Chondrocyte (in vitro differentiated cells): ENCODE data around the gene SSBP4. TPM values are rescaled to one million over a fixed set of nuclear protein-coding genes. Genes with fewer than 3 reads are reported as not detected.

Source experiments
- DNase-seq: peaks from one replicate; pipeline ENCODE4 v3.0.0; 2021; ENCODE audit warnings: mixed read lengths, low spot score
- H3K27ac Mint-ChIP-seq: one replicate; pipeline ENCODE4 v1.8.0; 2021; ENCODE audit warnings: mild to moderate bottlenecking, moderate library complexity, mixed read lengths; ENCODE audit not compliant: unreplicated experiment
- H3K27me3 Mint-ChIP-seq: 2 replicates; pipeline ENCODE4 v1.8.0; 2021; ENCODE audit warnings: low read depth, mixed read lengths
- H3K36me3 Mint-ChIP-seq: 2 replicates; pipeline ENCODE4 v1.8.0; 2021; ENCODE audit warnings: low read depth, mixed read lengths
- H3K4me1 Mint-ChIP-seq: 2 replicates; pipeline ENCODE4 v1.8.0; 2021; ENCODE audit warnings: low read depth, mild to moderate bottlenecking, mixed read lengths
- H3K4me3 Mint-ChIP-seq: one replicate; pipeline ENCODE4 v1.8.0; 2021; ENCODE audit warnings: mild to moderate bottlenecking, moderate library complexity, mixed read lengths; ENCODE audit not compliant: unreplicated experiment
- H3K9me3 Mint-ChIP-seq: 2 replicates; pipeline ENCODE4 v1.8.0; 2021; ENCODE audit warnings: low read depth, mixed read lengths
- total RNA-seq: library from RNA; stranded (reverse); gene quantifications from 3 replicates; pipeline ENCODE4 v1.2.1, GENCODE V29; 2021
- TF ChIP-seq, protein P1 (sequence below): fragments of 200-600 bp; sonication (generic); IDR thresholded peaks from 2 replicates; pipeline ENCODE4 v1.5.0; 2021; ENCODE audit warnings: antibody characterized with exemption, mild to moderate bottlenecking, moderate library complexity

Gene SSBP4
- total RNA-seq, 1 donor from 2014 or later: 56.3 TPM

DNA sequence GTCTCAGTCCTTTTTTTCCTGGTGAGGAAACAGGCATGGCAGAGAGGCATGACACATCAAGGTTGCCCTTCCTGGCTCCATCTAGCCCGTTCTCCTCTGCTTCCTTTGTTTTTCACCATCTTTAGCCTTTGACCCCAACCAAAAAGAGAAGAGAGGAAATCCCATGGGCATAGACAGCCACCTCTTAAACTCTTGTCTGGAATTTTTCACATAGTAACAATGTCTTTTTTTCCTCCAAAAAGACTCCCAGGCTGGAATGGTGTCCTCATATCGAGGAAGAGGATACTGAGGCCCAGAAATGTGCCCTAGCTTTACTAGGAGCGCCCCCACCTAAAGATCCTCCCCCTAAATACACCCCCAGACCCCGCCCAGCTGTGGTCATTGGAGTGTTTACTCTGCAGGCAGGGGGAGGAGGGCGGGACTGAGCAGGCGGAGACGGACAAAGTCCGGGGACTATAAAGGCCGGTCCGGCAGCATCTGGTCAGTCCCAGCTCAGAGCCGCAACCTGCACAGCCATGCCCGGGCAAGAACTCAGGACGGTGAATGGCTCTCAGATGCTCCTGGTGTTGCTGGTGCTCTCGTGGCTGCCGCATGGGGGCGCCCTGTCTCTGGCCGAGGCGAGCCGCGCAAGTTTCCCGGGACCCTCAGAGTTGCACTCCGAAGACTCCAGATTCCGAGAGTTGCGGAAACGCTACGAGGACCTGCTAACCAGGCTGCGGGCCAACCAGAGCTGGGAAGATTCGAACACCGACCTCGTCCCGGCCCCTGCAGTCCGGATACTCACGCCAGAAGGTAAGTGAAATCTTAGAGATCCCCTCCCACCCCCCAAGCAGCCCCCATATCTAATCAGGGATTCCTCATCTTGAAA, 33.3 kb upstream of the SSBP4 start, which contains the start of gene GDF15:
Gene GDF15, plus strand, starts transcription at position 484 of the 868 bp plus-strand sequence. Its CDS starts 32 bp downstream, at position 516.
- TF ChIP-seq, protein P1, sequence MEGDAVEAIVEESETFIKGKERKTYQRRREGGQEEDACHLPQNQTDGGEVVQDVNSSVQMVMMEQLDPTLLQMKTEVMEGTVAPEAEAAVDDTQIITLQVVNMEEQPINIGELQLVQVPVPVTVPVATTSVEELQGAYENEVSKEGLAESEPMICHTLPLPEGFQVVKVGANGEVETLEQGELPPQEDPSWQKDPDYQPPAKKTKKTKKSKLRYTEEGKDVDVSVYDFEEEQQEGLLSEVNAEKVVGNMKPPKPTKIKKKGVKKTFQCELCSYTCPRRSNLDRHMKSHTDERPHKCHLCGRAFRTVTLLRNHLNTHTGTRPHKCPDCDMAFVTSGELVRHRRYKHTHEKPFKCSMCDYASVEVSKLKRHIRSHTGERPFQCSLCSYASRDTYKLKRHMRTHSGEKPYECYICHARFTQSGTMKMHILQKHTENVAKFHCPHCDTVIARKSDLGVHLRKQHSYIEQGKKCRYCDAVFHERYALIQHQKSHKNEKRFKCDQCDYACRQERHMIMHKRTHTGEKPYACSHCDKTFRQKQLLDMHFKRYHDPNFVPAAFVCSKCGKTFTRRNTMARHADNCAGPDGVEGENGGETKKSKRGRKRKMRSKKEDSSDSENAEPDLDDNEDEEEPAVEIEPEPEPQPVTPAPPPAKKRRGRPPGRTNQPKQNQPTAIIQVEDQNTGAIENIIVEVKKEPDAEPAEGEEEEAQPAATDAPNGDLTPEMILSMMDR: peak; percentile 82
- Mint-ChIP-seq H3K27me3 (no peaks in the 10 kb centered on the region), H3K36me3 (peaks cover 9% of the 10 kb centered on the region), H3K4me1 (peaks cover 45% of the 10 kb centered on the region), H3K27ac (peak within 1 kb of the TSS; percentile 95), H3K9me3 (no peaks in the 10 kb centered on the region), H3K4me3 (peak within 1 kb of the TSS; percentile 89)
- DNase-seq: no peak

DNA sequence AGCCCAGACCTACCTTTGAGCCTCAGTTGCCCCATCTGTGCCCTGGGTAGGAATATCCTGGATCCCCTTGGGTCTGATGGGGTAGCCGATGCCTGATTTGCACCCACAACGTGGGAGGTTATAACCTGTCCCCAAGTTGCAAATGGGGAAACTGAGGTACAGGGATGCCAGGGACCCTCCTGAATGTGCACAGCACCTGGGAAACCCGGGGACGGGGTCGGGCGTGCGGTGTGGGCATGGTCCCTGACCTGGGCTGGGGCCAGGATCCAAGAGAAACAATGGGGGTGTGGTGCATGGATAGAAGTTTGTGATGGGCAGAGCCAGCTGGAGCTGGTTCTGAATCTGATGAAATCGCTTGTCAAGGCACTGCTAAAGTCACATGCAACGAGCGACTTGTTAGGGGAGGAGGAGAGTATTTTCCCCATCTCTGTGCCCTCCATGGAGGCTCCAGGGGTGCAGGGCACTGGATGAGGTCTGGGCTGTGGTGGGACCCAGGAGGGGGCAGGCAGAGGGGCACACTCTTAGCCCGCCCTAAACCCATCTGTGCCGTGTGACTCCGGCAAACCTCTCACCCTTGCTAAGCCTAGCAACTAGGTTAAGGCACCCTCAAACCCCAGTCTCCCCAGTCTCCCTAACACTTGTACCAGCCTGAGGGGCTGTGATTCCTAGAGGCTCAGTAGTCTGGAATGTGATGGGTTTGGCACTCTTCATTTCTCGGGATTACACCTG, 32.5 kb upstream of the SSBP4 start:
- DNase-seq: no peak
- Mint-ChIP-seq H3K9me3 (no peaks in the 10 kb centered on the region), H3K36me3 (peaks cover 9% of the 10 kb centered on the region), H3K27ac (peak overlapping the region; percentile 95), H3K4me1 (peaks cover 44% of the 10 kb centered on the region), H3K27me3 (no peaks in the 10 kb centered on the region), H3K4me3 (peak overlapping the region; percentile 89)
- TF ChIP-seq, protein P1: no peak

DNA sequence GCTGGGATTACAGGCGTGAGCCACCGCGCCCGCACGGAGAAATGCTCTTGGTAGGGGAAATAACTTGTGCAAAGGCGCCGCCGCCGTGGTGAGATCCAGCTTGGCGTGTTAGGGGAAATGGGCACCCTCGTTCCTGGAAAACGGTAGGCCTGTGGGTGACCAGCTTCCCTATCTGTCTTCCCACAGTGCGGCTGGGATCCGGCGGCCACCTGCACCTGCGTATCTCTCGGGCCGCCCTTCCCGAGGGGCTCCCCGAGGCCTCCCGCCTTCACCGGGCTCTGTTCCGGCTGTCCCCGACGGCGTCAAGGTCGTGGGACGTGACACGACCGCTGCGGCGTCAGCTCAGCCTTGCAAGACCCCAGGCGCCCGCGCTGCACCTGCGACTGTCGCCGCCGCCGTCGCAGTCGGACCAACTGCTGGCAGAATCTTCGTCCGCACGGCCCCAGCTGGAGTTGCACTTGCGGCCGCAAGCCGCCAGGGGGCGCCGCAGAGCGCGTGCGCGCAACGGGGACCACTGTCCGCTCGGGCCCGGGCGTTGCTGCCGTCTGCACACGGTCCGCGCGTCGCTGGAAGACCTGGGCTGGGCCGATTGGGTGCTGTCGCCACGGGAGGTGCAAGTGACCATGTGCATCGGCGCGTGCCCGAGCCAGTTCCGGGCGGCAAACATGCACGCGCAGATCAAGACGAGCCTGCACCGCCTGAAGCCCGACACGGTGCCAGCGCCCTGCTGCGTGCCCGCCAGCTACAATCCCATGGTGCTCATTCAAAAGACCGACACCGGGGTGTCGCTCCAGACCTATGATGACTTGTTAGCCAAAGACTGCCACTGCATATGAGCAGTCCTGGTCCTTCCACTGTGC, 30.9 kb upstream of the SSBP4 start:
- H3K4me1 Mint-ChIP-seq: peaks cover 39% of the 10 kb centered on the region
- no peaks in the 10 kb centered on the region for H3K27me3 Mint-ChIP-seq
- TF ChIP-seq, protein P1: peak; percentile 99
- peak overlapping the region; percentile 89 for H3K4me3 Mint-ChIP-seq
- H3K27ac Mint-ChIP-seq: peak overlapping the region; percentile 61
- no peak for DNase-seq
- peaks cover 9% of the 10 kb centered on the region for H3K36me3 Mint-ChIP-seq
- no peaks in the 10 kb centered on the region for H3K9me3 Mint-ChIP-seq

DNA sequence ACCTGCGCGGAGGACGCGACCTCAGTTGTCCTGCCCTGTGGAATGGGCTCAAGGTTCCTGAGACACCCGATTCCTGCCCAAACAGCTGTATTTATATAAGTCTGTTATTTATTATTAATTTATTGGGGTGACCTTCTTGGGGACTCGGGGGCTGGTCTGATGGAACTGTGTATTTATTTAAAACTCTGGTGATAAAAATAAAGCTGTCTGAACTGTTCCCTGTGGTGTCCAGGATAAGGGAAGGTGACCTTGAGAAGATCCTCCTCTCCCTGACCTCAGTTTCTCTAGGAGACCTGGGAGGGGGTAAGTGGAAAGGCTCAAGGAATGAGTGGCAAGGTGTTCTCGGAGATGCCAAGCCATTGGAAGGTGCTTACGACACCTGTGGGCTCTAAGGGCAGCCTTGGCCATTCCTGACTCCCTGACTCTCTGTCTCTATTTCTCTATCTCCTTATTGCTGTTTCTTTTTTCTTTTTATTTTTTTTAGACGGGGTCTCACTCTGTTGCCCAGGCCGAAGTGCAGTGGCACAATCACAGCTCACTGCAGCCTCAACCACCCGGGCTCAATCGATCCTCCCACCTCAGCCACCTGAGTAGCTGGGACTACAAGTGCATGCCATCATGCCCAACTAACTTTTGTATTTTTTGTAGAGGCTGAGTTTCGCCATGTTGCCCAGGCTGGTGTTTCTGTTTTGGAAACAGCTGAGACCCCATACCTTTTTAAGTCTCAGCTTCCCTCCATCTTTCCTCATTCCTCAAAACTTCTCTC, 30.1 kb upstream of the SSBP4 start:
- Mint-ChIP-seq H3K4me3 (peak overlapping the region; percentile 63), H3K27me3 (no peaks in the 10 kb centered on the region), H3K9me3 (no peaks in the 10 kb centered on the region), H3K4me1 (peaks cover 39% of the 10 kb centered on the region), H3K27ac (no peak overlapping the region), H3K36me3 (peaks cover 9% of the 10 kb centered on the region)
- TF ChIP-seq, protein P1: no peak
- DNase-seq: no peak
